T1000 (cell line): ENCODE data around the gene ASB6.
"Not testable (repeated sequence)": the region's sequence is repeated elsewhere in the genome, so short reads cannot be mapped to it uniquely, and the experiment has no call there.

Experiments used
- DNase-seq: peaks from one replicate; lab custom pipeline; 2025; ENCODE audit warnings: mixed read lengths; lab: John Stamatoyannopoulos, UW

ASB6 gene

GRCh38 chr9:129640871-129641749 is 841 bp downstream of the ASB6 start:
- DNase-seq, result no peak

DNA sequence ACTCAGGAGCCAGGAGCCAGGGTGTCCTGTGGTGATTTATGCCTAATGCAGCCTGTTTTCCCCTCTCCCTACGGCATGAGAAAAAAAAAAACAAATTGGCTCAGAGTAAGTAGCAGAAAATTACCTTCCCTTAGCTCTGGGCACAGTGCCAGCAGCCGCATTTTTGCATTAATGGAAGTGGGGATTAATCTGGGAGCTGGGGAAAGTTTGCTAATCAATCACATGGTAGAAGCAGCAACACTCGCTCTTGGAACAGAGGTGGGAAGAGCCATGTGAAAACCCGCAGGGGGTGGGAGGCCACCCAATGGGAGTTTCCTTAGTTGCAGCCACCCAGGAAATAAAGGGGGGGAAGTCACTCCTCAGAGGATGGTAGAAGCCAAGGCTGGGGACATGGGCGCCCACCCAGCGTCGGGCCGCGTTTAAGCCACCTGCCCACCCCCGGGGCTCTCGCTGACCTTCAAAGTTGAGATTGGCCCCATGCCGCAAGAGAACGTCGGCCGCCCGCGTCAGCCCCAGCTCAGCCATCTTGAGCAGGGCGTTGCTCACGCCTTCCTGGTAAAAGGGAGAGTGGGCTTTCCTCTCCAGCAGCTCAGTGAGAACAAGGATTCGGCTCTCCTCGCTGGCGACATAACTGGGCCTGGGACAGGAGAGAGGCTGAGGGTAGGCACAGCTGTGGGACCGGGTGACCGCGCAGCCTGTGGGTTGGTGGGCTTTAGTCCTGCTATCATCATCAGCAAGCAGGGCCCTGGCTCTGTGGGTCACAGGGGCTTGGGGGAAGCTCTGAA is 1.7 kb downstream of the ASB6 start:
- peak; percentile 23 for DNase-seq

DNA sequence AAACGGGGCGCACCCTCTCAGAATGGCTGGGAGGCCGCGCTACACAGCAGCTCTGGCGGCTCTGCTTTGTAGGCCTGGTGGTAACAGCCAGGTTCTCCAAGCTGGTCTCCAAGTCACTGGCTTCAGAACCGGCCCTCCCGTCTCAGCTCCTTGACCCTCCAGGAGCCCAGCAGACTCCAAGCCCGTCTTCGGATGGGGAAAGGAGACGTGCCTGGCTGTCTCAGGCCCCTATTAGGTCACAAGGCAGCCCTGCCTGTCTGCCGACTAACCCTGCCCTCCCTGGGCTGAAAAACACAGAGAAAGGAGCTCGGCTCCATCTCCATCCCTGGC is 2.2 kb downstream of the ASB6 start:
- DNase-seq, result no peak

DNA sequence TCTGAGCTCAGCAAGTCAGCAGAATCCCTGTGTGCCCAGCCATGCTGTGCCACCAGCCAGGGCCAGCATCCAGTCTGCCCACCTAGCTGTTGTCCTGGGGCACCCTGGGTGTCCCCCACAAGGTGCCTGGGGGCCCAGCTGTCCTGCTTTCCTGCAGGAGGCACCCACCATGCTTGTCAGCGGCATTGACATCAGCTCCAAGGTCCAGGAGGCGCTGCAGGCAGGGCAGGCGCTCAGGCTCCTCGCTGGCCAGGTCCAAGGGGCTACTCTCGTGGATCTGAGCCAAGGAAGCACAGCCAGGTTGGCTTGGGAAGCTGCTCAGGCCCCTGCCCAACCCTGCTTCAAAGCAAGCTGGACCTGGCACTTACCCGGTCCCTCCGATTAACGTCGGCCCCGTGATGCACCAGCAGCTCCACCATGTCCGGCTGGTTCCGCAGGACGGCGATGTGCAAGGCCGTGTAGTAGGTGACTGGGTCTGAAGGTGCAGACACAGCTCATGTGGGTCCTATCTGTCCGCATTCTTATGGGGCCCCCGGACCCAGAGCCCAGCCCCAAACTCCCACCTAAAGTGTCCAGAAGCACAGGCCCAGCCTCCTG is 2.8 kb downstream of the ASB6 start:
- DNase-seq, result no peak

GRCh38 chr9:129637673-129638439 is 4.1 kb downstream of the ASB6 start:
- DNase-seq, result no peak

DNA sequence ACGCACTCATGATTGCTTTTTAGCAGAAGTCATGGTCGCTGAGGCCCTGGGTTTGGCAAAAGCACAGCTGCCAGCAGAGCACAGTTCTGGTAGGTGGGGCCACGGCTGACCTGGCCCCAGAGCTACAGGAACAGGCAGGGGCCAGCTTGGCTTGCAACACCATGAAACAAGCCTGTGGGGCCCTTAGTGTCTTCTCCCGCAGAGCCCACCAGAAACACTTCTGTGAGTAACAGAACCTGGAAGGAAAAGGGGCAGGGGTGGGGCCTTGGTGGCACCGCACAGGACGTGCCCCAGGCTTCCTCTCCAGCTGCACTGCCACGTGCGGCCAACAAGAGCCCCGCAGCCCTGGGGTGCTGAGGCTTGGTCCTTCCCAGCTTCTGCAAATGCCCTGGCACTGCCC is 4.8 kb downstream of the ASB6 start:
- no peak for DNase-seq

- DNase-seq, result not testable (repeated sequence)
These were observed 5.6 kb downstream of the ASB6 start for GRCh38 chr9:129636343-129636742.

DNA sequence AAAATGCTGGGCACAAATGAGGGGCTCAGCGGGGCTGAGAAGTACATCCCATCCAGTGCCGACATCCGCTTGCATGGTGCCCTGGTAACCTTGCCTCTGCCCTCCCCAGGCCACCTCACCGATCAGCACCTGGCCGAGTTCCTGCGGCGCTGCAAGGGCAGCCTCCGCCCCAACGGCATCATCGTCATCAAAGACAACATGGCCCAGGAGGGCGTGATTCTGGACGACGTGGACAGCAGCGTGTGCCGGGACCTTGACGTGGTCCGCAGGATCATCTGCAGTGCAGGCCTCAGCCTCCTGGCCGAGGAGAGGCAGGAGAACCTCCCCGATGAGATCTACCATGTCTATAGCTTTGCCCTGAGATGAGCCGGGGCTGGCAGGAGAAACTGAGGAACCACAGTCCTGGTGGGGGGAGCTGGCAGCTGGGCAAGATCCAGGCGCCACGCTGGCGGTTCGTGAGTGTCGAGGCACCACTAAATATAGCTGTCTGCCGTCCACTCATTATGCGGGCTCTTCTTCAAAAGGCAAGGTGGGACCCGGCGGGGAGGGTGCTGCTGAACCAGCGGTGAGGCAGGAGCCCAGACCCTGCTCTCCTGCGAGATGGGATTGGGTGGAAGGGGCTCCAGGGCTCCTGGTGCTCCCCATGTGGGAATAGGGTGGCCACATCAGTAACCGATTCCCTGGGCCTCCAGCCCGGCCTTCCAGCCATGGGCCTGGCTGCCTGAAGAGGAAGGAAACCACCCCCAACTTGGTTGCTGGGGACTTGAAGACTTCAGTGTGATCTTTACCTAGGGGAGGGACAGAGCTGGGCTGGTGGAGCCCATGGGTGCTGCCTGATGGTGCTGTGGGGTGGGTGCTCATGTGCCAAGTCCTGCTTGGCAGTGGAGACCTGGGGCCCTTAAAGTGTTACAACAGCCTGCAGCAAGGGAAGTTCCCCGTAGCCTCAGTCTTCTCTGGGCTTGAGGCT is 6.6 kb downstream of the ASB6 start:
- no peak for DNase-seq

GRCh38 chr9:129633848-129634247 is 8.1 kb downstream of the ASB6 start:
- no peak for DNase-seq

DNA sequence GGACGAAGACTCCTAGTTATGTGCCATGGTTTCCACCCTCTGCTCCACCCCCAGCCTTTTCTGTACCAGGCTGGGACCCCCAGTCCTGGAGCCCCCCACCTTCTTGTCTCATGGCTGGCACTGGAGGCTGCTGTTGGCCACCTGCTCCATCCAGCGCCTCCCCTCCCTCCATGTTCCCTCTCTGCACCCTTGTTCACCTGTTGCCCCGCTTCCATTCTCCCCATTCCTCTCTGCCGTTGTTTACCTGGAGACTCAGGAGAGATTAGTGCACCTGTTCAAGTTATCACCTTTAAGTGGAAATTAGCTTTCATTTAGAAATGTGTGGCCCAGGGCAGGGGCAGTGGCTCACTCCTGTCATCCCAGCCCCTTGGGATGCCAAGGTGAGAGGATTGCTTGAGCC is 8.7 kb downstream of the ASB6 start:
- DNase-seq, result no peak

GRCh38 chr9:129632460-129632859 is 9.5 kb downstream of the ASB6 start:
- peak; percentile 15 for DNase-seq

DNA sequence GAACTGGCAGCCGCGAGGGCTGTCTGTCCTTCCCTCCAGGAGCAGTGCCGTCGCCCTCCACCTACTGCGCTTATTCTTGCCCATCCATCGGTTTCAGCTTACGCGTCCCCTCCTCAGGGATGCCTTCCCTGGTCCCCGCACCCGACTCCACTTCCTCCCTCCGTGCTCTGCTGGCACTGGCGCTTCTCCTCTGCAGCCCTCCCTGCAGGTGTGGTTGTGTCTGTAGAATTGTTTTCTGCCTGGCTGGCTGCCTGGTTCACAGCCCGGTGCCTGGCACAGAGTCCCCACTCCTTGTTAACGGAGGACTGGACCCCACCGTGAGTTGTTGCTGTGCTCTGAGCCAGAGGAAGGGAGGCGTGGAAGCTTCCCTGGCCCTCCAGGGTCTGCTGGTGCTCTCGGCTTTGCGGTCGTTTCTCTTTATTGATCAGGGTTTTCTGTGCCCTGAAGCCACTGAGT is 10.2 kb downstream of the ASB6 start:
- DNase-seq, result no peak

DNA sequence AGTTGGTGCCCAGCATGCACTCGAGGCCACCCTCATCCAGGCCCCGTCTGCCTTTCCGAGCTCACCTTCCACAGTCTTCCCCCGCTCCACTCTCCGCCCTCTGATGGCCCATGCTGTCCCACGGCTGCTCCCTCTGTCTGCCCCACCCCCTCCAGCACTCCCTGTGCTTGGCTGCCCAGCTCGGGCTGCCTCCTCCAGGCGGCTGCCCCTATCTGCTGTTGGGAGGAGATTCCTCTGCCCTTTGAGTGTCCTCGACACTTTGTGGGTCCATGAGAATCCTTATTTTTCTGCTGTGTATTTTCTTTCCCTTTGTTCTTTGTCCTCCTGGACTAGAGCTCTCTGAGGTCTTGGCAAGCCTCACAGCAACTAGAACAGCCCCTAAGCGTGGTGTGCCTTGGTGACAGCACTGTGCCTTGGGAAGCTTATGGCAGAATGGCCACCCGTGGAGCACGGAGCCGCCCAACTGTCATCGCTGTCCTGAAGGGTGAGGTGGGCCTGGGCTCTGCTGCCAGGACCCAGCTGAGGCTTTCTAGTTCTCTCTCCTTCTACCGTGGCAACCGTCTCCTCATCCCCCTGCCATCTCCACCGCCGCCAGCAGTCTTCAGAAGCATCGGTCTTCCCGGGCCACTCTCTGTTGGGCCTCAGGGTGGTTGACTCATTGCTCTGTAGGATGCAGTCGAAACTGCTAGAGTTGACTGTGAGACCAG is 10.8 kb downstream of the ASB6 start:
- DNase-seq, result peak; percentile 60

- no peak for DNase-seq
These were observed 12.6 kb downstream of the ASB6 start for GRCh38 chr9:129629251-129629820.

GRCh38 chr9:129628709-129629108 is 13.2 kb downstream of the ASB6 start:
- no peak for DNase-seq

- DNase-seq, result no peak
These were observed 14.2 kb downstream of the ASB6 start for GRCh38 chr9:129627556-129628440.

GRCh38 chr9:129626625-129627284 is 15.2 kb downstream of the ASB6 start:
- DNase-seq, result no peak

GRCh38 chr9:129626079-129626624 is 15.8 kb downstream of the ASB6 start, which contains the start of gene NTMT1:
NTMT1 (plus strand) TSS chr9:129626163; CDS start chr9:129632704, 6,541 bp downstream.
- peak; percentile 64 for DNase-seq
